Fibroblast of lung (primary cell): Measurements from ENCODE around the gene ME1. TPM values are rescaled to one million over a fixed set of nuclear protein-coding genes. Genes with fewer than 3 reads are reported as not detected.

Source experiments
- DNase-seq, 2 donors: peaks; one replicate each; pipeline versions ENCODE4 v3.0.0 to v3.0.0-alpha.2; 2010; ENCODE audit warnings: low read depth in 2 of 2
- H2AFZ ChIP-seq: 2 replicates; pipeline ENCODE4 v1.5.1; 2012; ENCODE audit warnings: low read length, control low read depth, inconsistent platforms
- H3K27ac ChIP-seq: 2 replicates; pipeline ENCODE4 v1.5.1; 2011; ENCODE audit warnings: low read length, control low read depth; ENCODE audit not compliant: insufficient read depth
- H3K27me3 ChIP-seq: 2 replicates; pipeline ENCODE4 v1.5.1; 2011; ENCODE audit warnings: mild to moderate bottlenecking, low read length; ENCODE audit not compliant: control insufficient read depth, insufficient read depth
- H3K36me3 ChIP-seq: 2 replicates; pipeline ENCODE4 v1.5.1; 2011; ENCODE audit warnings: low read length; ENCODE audit not compliant: control insufficient read depth, insufficient read depth
- H3K4me1 ChIP-seq: 2 replicates; pipeline ENCODE4 v1.5.1; 2011; ENCODE audit warnings: low read length; ENCODE audit not compliant: control insufficient read depth, insufficient read depth; ENCODE audit errors: extremely low read depth
- H3K4me2 ChIP-seq: 2 replicates; pipeline ENCODE4 v1.5.1; 2011; ENCODE audit warnings: low read length, control low read depth; ENCODE audit not compliant: insufficient read depth; ENCODE audit errors: extremely low read depth
- H3K4me3 ChIP-seq, 4 experiments: fragments of 200-600 bp in 1 of 4; sonication (generic) in 1 of 4; replicated peaks in 1 of 4; 2 replicates each; pipeline ENCODE4 v1.5.1; 2011 to 2016; ENCODE audit warnings: low read length in 4 of 4, low read depth in 3 of 4, mild to moderate bottlenecking in 3 of 4, control low read depth in 2 of 4, inconsistent platforms in 1 of 4, mixed read lengths in 1 of 4; ENCODE audit not compliant: insufficient read depth in 1 of 4; ENCODE audit errors: control extremely low read depth in 1 of 4
- H3K79me2 ChIP-seq: 2 replicates; pipeline ENCODE4 v1.5.1; 2012; ENCODE audit warnings: mild to moderate bottlenecking, low read length, inconsistent platforms; ENCODE audit not compliant: control insufficient read depth, insufficient read depth
- H3K9ac ChIP-seq: 2 replicates; pipeline ENCODE4 v1.5.1; 2011; ENCODE audit warnings: mild to moderate bottlenecking, low read length, control low read depth; ENCODE audit not compliant: insufficient read depth
- H3K9me3 ChIP-seq: 2 replicates; pipeline ENCODE4 v1.5.1; 2012; ENCODE audit warnings: low read depth, low read length; ENCODE audit not compliant: control insufficient read depth, insufficient read depth
- H4K20me1 ChIP-seq: 2 replicates; pipeline ENCODE4 v1.5.1; 2011; ENCODE audit warnings: low read length; ENCODE audit not compliant: control insufficient read depth, insufficient read depth; ENCODE audit errors: extremely low read depth
- CTCF ChIP-seq, 2 donors: IDR thresholded peaks in 1 of 2; conservative IDR thresholded peaks in 1 of 2; 1 replicate in 1 of 2; 2 replicates in 1 of 2; pipeline ENCODE4 v1.5.1; 2011 to 2012; ENCODE audit warnings: low read length in 2 of 2, control low read depth in 1 of 2, inconsistent platforms in 1 of 2, low read depth in 1 of 2, mild to moderate bottlenecking in 1 of 2
- EZH2 ChIP-seq: IDR thresholded peaks from 2 replicates; pipeline ENCODE4 v1.5.1; 2012; ENCODE audit warnings: low read length, control low read depth, mild to moderate bottlenecking; ENCODE audit errors: missing control alignments
- polyA plus RNA-seq, 2 donors: library from polyadenylated mRNA; depleted of rRNA in 1 of 2; stranded (reverse) in 1 of 2; unstranded in 1 of 2; fragments of >200 nt; gene quantifications; 2 replicates each; pipeline ENCODE4 v1.2.1, GENCODE V29; 2011 to 2012; ENCODE audit warnings: missing spikeins in 1 of 2
- total RNA-seq: library from RNA; depleted of rRNA; stranded (reverse); fragments of >200 nt; gene quantifications from 2 replicates; pipeline ENCODE4 v1.2.1, GENCODE V29; 2014

Gene ME1
- total and polyA plus RNA-seq, 2 donors (not counting 1 experiment from before 2014, with no cell fraction given) = 35.8 to 44.3 TPM

GRCh38 chr6:83476971-83477370 is 46.1 kb upstream of the ME1 start:
- no peak overlapping the region for H3K4me3 ChIP-seq
- H3K4me2 ChIP-seq = no peak overlapping the region
- no peaks in the 10 kb centered on the region for H3K79me2 ChIP-seq
- TF ChIP-seq CTCF (conservative IDR thresholded peaks at IDR 0.05 in 1 of 2, IDR thresholded peaks at IDR 0.05 in 1 of 2; ENCODE audit: low read depth in 1 of 2, low read length in 2 of 2) (no peak), EZH2 (no peak)
- DNase-seq = no peak
- H3K9me3 ChIP-seq = no peaks in the 10 kb centered on the region
- H2AFZ ChIP-seq = no peak overlapping the region
- no peak overlapping the region for H3K27ac ChIP-seq
- no peaks in the 10 kb centered on the region for H4K20me1 ChIP-seq
- no peak overlapping the region for H3K9ac ChIP-seq
- H3K27me3 ChIP-seq = peaks cover 3% of the 10 kb centered on the region
- H3K4me1 ChIP-seq = no peaks in the 10 kb centered on the region
- H3K36me3 ChIP-seq = no peaks in the 10 kb centered on the region

GRCh38 chr6:83474309-83474708 is 43.5 kb upstream of the ME1 start:
- H3K9me3 ChIP-seq = no peaks in the 10 kb centered on the region
- H4K20me1 ChIP-seq = no peaks in the 10 kb centered on the region
- H3K36me3 ChIP-seq = no peaks in the 10 kb centered on the region
- no peak overlapping the region for H3K4me2 ChIP-seq
- TF ChIP-seq EZH2 (no peak), CTCF (conservative IDR thresholded peaks at IDR 0.05 in 1 of 2, IDR thresholded peaks at IDR 0.05 in 1 of 2; ENCODE audit: low read depth in 1 of 2, low read length in 2 of 2) (no peak)
- peak; percentile 1 to 51 for DNase-seq
- no peak overlapping the region for H3K4me3 ChIP-seq
- H3K9ac ChIP-seq = no peak overlapping the region
- no peaks in the 10 kb centered on the region for H3K4me1 ChIP-seq
- H3K79me2 ChIP-seq = no peaks in the 10 kb centered on the region
- no peak overlapping the region for H3K27ac ChIP-seq
- no peak overlapping the region for H2AFZ ChIP-seq
- peaks cover 3% of the 10 kb centered on the region for H3K27me3 ChIP-seq

- H3K4me1 ChIP-seq = no peaks in the 10 kb centered on the region
- H3K4me2 ChIP-seq = no peak overlapping the region
- peaks cover 3% of the 10 kb centered on the region for H3K27me3 ChIP-seq
- DNase-seq = no peak
- TF ChIP-seq EZH2 = no peak
- no peak for TF ChIP-seq CTCF (conservative IDR thresholded peaks at IDR 0.05 in 1 of 2, IDR thresholded peaks at IDR 0.05 in 1 of 2; ENCODE audit: low read depth in 1 of 2, low read length in 2 of 2)
- H3K36me3 ChIP-seq = no peaks in the 10 kb centered on the region
- no peak overlapping the region for H3K4me3 ChIP-seq
- no peak overlapping the region for H2AFZ ChIP-seq
- no peaks in the 10 kb centered on the region for H3K9me3 ChIP-seq
- H3K79me2 ChIP-seq = no peaks in the 10 kb centered on the region
- H4K20me1 ChIP-seq = no peaks in the 10 kb centered on the region
- no peak overlapping the region for H3K9ac ChIP-seq
- no peak overlapping the region for H3K27ac ChIP-seq
Observed at GRCh38 chr6:83472767-83473166, 41.9 kb upstream of the ME1 start.
